IMR-90 (cell line): Measurements from ENCODE around the gene COL6A3. TPM values are rescaled to one million over a fixed set of nuclear protein-coding genes. Genes with fewer than 3 reads are reported as not detected.
A peak's percentile ranks its signal among the peaks of the same experiment; 100 is the strongest.

Source experiments
- ATAC-seq: fragments of 200-7000 bp; cut with Tn5 transposase; 2 replicates; pipeline ENCODE4 v1.9.1; 2020; ENCODE audit warnings: low read depth, mild to moderate bottlenecking, moderate library complexity
- BruUV-seq: library from RNA; stranded (reverse); fragments of 400-500 nt; replicated peaks from 2 replicates; lab custom pipeline; 2021; lab: Mats Ljungman, UMichigan
- CTCF ChIA-PET: fragments of 300-600 bp; formaldehyde crosslinking; extraction: SDS; loops from one replicate; lab custom pipeline; 2021; ENCODE audit warnings: antibody characterized with exemption; lab: Yijun Ruan, JAX
- POLR2A ChIA-PET: fragments of 300-600 bp; sonication (Branson Sonifier 250); formaldehyde crosslinking; loops from one replicate; lab custom pipeline; 2022; ENCODE audit warnings: antibody characterized with exemption; ENCODE audit not compliant: unreplicated experiment; lab: Charles Lee
- DNase-seq: peaks from one replicate; pipeline ENCODE4 v3.0.0; 2013
- H2AFZ ChIP-seq: replicated peaks from 2 replicates; pipeline ENCODE3; 2013; ENCODE audit warnings: low read length, mild to moderate bottlenecking; ENCODE audit not compliant: poor library complexity
- H2AK5ac ChIP-seq: 2 replicates; pipeline ENCODE4 v1.6.1; 2013; ENCODE audit warnings: low read depth, low read length, inconsistent platforms
- H2AK9ac ChIP-seq: replicated peaks from 2 replicates; pipeline ENCODE3; 2013; ENCODE audit warnings: mild to moderate bottlenecking, low read depth, low read length, moderate library complexity; ENCODE audit not compliant: poor library complexity
- H2BK120ac ChIP-seq: 2 replicates; pipeline ENCODE4 v1.6.1; 2013; ENCODE audit warnings: low read depth, low read length, inconsistent platforms
- H2BK15ac ChIP-seq: 3 replicates; pipeline ENCODE4 v1.6.1; 2013; ENCODE audit warnings: low read depth, low read length, inconsistent platforms
- H2BK20ac ChIP-seq: 2 replicates; pipeline ENCODE4 v1.6.1; 2013; ENCODE audit warnings: low read depth, mild to moderate bottlenecking, inconsistent platforms, low read length, moderate library complexity
- H2BK5ac ChIP-seq: 2 replicates; pipeline ENCODE4 v1.6.1; 2013; ENCODE audit warnings: mild to moderate bottlenecking, low read depth, low read length, inconsistent platforms; ENCODE audit not compliant: poor library complexity, severe bottlenecking
- H3K14ac ChIP-seq: replicated peaks from 2 replicates; pipeline ENCODE4 v1.6.1; 2013; ENCODE audit warnings: low read depth, low read length, inconsistent platforms
- H3K18ac ChIP-seq: 2 replicates; pipeline ENCODE4 v1.6.1; 2013; ENCODE audit warnings: low read depth, low read length, control low read depth
- H3K23ac ChIP-seq: 2 replicates; pipeline ENCODE4 v1.6.1; 2013; ENCODE audit warnings: low read depth, low read length, inconsistent platforms
- H3K27ac ChIP-seq: 2 replicates; pipeline ENCODE4 v1.5.1; 2013; ENCODE audit warnings: mild to moderate bottlenecking, control low read depth, low read length; ENCODE audit not compliant: insufficient read depth
- H3K27me3 ChIP-seq: 2 replicates; pipeline ENCODE4 v1.6.1; 2013; ENCODE audit warnings: low read length; ENCODE audit not compliant: control insufficient read depth, insufficient read depth
- H3K36me3 ChIP-seq: 2 replicates; pipeline ENCODE4 v1.6.1; 2013; ENCODE audit warnings: low read length, mixed read lengths; ENCODE audit not compliant: control insufficient read depth, insufficient read depth
- H3K4ac ChIP-seq: 2 replicates; pipeline ENCODE4 v1.6.1; 2013; ENCODE audit warnings: low read depth, low read length, inconsistent platforms
- H3K4me1 ChIP-seq: 2 replicates; pipeline ENCODE4 v1.6.1; 2013; ENCODE audit warnings: low read length, mixed read lengths; ENCODE audit not compliant: control insufficient read depth, insufficient read depth
- H3K4me2 ChIP-seq: 2 replicates; pipeline ENCODE4 v1.6.1; 2013; ENCODE audit warnings: low read depth, mild to moderate bottlenecking, control low read depth, low read length, moderate library complexity
- H3K4me3 ChIP-seq: 2 replicates; pipeline ENCODE4 v1.5.1; 2013; ENCODE audit warnings: low read depth, mild to moderate bottlenecking, control low read depth, low read length, moderate library complexity; ENCODE audit not compliant: insufficient read depth
- H3K56ac ChIP-seq: 2 replicates; pipeline ENCODE4 v1.6.1; 2013; ENCODE audit warnings: low read length, inconsistent platforms; ENCODE audit not compliant: insufficient read depth; ENCODE audit errors: extremely low read depth
- H3K79me1 ChIP-seq, 2 experiments: 2 replicates each; pipeline ENCODE4 v1.6.1; 2013; ENCODE audit warnings: low read length in 2 of 2, inconsistent platforms in 1 of 2, low read depth in 1 of 2
- H3K9ac ChIP-seq: 2 replicates; pipeline ENCODE4 v1.6.1; 2013; ENCODE audit warnings: low read depth, low read length, control low read depth
- H3K9me1 ChIP-seq: 2 replicates; pipeline ENCODE4 v1.6.1; 2013; ENCODE audit warnings: low read length, inconsistent platforms; ENCODE audit not compliant: insufficient read depth
- H3K9me3 ChIP-seq: 2 replicates; pipeline ENCODE4 v1.6.1; 2013; ENCODE audit warnings: low read length; ENCODE audit not compliant: control insufficient read depth, insufficient read depth
- H4K20me1 ChIP-seq: 2 replicates; pipeline ENCODE4 v1.6.1; 2013; ENCODE audit warnings: low read length, inconsistent platforms; ENCODE audit not compliant: insufficient read depth
- H4K5ac ChIP-seq: 2 replicates; pipeline ENCODE4 v1.6.1; 2013; ENCODE audit warnings: mild to moderate bottlenecking, low read depth, low read length, control low read depth
- H4K8ac ChIP-seq, 2 experiments: 2 replicates each; pipeline ENCODE4 v1.6.1; 2013; ENCODE audit warnings: low read depth in 2 of 2, low read length in 2 of 2, control low read depth in 1 of 2, inconsistent platforms in 1 of 2
- H4K91ac ChIP-seq: 2 replicates; pipeline ENCODE4 v1.6.1; 2013; ENCODE audit warnings: low read depth, low read length, inconsistent platforms; ENCODE audit not compliant: insufficient read depth
- CHD1 ChIP-seq: IDR thresholded peaks from 2 replicates; pipeline ENCODE4 v1.6.1; 2012; ENCODE audit warnings: low read depth, low read length, improper control_type of control experiment
- MAFK ChIP-seq: IDR thresholded peaks from 2 replicates; pipeline ENCODE4 v1.6.1; 2012; ENCODE audit warnings: low read depth, low read length, improper control_type of control experiment
- POLR2A ChIP-seq: IDR thresholded peaks from 2 replicates; pipeline ENCODE4 v1.6.1; 2012; ENCODE audit warnings: mild to moderate bottlenecking, low read depth, low read length
- WGBS, 2 experiments: methylation state at CpG; one replicate each; pipeline versions ENCODE4 v1.1.5 to v1.1.7; 2013; ENCODE audit warnings: missing lambda C conversion rate in 2 of 2; ENCODE audit not compliant: insufficient read length in 1 of 2; ENCODE audit errors: extremely low coverage in 2 of 2; 5-methylcytosine and 5-hydroxymethylcytosine counted together
- dilution Hi-C: fragments of 300-500 bp; cut with HindIII; formaldehyde crosslinking; loops from one replicate; pipeline ENCODE4 v1.14.3; 2018; ENCODE audit warnings: low sequenced_read_pairs; ENCODE audit not compliant: unreplicated experiment
- in situ Hi-C: fragments of 300-500 bp; cut with MboI; formaldehyde crosslinking; loops from 3 replicates; pipeline ENCODE4 v1.14.3; 2019; ENCODE audit warnings: low sequenced_read_pairs, inconsistent platforms, mixed read lengths
- intact Hi-C: fragments of 100-400 bp; cut with micrococcal nuclease; formaldehyde crosslinking; loops from 2 replicates; pipeline ENCODE4 v1.10.0; 2022
- polyA plus RNA-seq, 3 experiments: library from polyadenylated mRNA; depleted of rRNA; stranded (reverse); fragments of >200 nt; gene quantifications; 2 replicates each; pipeline ENCODE4 v1.2.3, GENCODE V29; 2012; ENCODE audit warnings: low replicate concordance in 1 of 3
- total RNA-seq: library from RNA; depleted of rRNA; stranded (reverse); fragments of >200 nt; gene quantifications from 2 replicates; pipeline ENCODE4 v1.2.3, GENCODE V29; 2012

Gene COL6A3
- total and polyA plus RNA-seq, 2 of the 4 experiments (the other 2 are of a cell fraction), result 964 to 1,855 TPM

- Histone ChIP-seq H4K91ac (peak overlapping the region; percentile 88), H3K9me3 (no peaks in the 10 kb centered on the region), H2BK20ac (peak overlapping the region; percentile 57), H3K9me1 (0 out of 2 replicates have a peak, but pooled peaks cover 3% of the 10 kb centered on the region), H3K4me3 (peak overlapping the region; percentile 96), H3K4me2 (peak overlapping the region; percentile 85), H4K5ac (peak overlapping the region; percentile 65), H3K27ac (peak overlapping the region; percentile 89), H2BK15ac (peak overlapping the region; percentile 67; the same call in 2 of the 3 replicates), H3K14ac (peak overlapping the region; percentile 91), H2BK120ac (peak overlapping the region; percentile 80), H3K18ac (peak overlapping the region; percentile 41), H4K8ac (peak overlapping the region; percentile 72 to 73), H3K4me1 (peaks cover 9% of the 10 kb centered on the region; the same call in 1 of the 2 replicates), H3K36me3 (peaks cover 32% of the 10 kb centered on the region), H3K4ac (peak overlapping the region; percentile 95), H3K23ac (peak overlapping the region; percentile 99), H2AFZ (peak overlapping the region; percentile 69), H3K27me3 (no peaks in the 10 kb centered on the region), H2BK5ac (peak overlapping the region; percentile 91), H3K79me1 (no peaks in the 10 kb centered on the region), H4K20me1 (peaks cover 70% of the 10 kb centered on the region), H2AK5ac (peak overlapping the region; percentile 84), H2AK9ac (peak overlapping the region; percentile 94), H3K56ac (peak overlapping the region; percentile 97), H3K9ac (peak overlapping the region; percentile 99)
- WGBS, 2 experiments, result 0% methylated on average over 1 of the region's 16 CpGs; no CpG with 5 or more reads in 1 of the 2 experiments
- CTCF ChIA-PET, result interaction anchor here (0.7 to 3.0 kb wide), 4 partner anchors 10 to 160 kb away, joined by 3 to 15 read pairs (median 4); no protein-coding TSS in a partner anchor
- POLR2A ChIA-PET, result interaction anchor here (0.5 to 2.7 kb wide), 9 partner anchors 10 to 259 kb away, joined by 3 to 10 read pairs (median 3); no protein-coding TSS in a partner anchor
- ATAC-seq, result peak; percentile 14
- dilution Hi-C loops (no loop called here), in situ Hi-C loops (loop anchor here (10.0 kb wide), 1 partner anchor 163 kb away; no protein-coding TSS in a partner anchor), intact Hi-C loops (loop anchor here (1.0 to 5.0 kb wide), 4 partner anchors 63 to 319 kb away; no protein-coding TSS in a partner anchor)
- DNase-seq, result peak; percentile 70
- no TSS peak for BruUV-seq
- TF ChIP-seq POLR2A (peak; percentile 83), CHD1 (peak; percentile 15; the same call in 1 of the 2 replicates), MAFK (no peak)
Measured at GRCh38 chr2:237411683-237412423, 2.1 kb downstream of the COL6A3 start.
